GM21447 (cell line): Measurements from ENCODE around the gene SCLY.
"Not testable (repeated sequence)": the region's sequence is repeated elsewhere in the genome, so short reads cannot be mapped to it uniquely, and the experiment has no call there.

Experiments used
- ATAC-seq: cut with Tn5 transposase; IDR thresholded peaks from one replicate; pipeline ENCODE4 v1.9.1; 2021; ENCODE audit not compliant: unreplicated experiment

SCLY gene

GRCh38 chr2:238106698-238107524 lies 46.1 kb downstream of the SCLY start:
- peak; percentile 21 for ATAC-seq

GRCh38 chr2:238107525-238108422 lies 47.0 kb downstream of the SCLY start:
- peak; percentile 67 for ATAC-seq

GRCh38 chr2:238108423-238109183 lies 47.8 kb downstream of the SCLY start:
- peak; percentile 80 for ATAC-seq

GRCh38 chr2:238113611-238114010 lies 52.8 kb downstream of the SCLY start:
- no peak for ATAC-seq

- no peak for ATAC-seq
Observed at GRCh38 chr2:238114331-238114841, 53.6 kb downstream of the SCLY start.

GRCh38 chr2:238114851-238115660 lies 54.3 kb downstream of the SCLY start:
- no peak for ATAC-seq

- not testable (repeated sequence) for ATAC-seq
Observed at GRCh38 chr2:238115709-238116108, 54.9 kb downstream of the SCLY start.

- no peak for ATAC-seq
Observed at GRCh38 chr2:238116298-238117198, 55.7 kb downstream of the SCLY start.

- no peak for ATAC-seq
Observed at GRCh38 chr2:238117199-238118154, 56.7 kb downstream of the SCLY start.

GRCh38 chr2:238119756-238120462 lies 59.1 kb downstream of the SCLY start:
- ATAC-seq: no peak

GRCh38 chr2:238120463-238121298 lies 59.9 kb downstream of the SCLY start:
- ATAC-seq: no peak

- ATAC-seq: no peak
Observed at GRCh38 chr2:238121511-238122286, 60.9 kb downstream of the SCLY start.

- no peak for ATAC-seq
Observed at GRCh38 chr2:238122287-238123217, 61.8 kb downstream of the SCLY start.

GRCh38 chr2:238123218-238123971 lies 62.6 kb downstream of the SCLY start:
- ATAC-seq: no peak
